NK-92 treated with Interleukin-12 subunit alpha and Interleukin-12 subunit beta, amount 100 ng/mL, for 24 hours (cell line): ENCODE results near the gene HSPA1A.
"Not testable (repeated sequence)": the region's sequence is repeated elsewhere in the genome, so short reads cannot be mapped to it uniquely, and the experiment has no call there.

ENCODE experiments used
- DNase-seq: peaks from one replicate; lab custom pipeline; 2025; lab: John Stamatoyannopoulos, UW

Gene HSPA1A

DNA sequence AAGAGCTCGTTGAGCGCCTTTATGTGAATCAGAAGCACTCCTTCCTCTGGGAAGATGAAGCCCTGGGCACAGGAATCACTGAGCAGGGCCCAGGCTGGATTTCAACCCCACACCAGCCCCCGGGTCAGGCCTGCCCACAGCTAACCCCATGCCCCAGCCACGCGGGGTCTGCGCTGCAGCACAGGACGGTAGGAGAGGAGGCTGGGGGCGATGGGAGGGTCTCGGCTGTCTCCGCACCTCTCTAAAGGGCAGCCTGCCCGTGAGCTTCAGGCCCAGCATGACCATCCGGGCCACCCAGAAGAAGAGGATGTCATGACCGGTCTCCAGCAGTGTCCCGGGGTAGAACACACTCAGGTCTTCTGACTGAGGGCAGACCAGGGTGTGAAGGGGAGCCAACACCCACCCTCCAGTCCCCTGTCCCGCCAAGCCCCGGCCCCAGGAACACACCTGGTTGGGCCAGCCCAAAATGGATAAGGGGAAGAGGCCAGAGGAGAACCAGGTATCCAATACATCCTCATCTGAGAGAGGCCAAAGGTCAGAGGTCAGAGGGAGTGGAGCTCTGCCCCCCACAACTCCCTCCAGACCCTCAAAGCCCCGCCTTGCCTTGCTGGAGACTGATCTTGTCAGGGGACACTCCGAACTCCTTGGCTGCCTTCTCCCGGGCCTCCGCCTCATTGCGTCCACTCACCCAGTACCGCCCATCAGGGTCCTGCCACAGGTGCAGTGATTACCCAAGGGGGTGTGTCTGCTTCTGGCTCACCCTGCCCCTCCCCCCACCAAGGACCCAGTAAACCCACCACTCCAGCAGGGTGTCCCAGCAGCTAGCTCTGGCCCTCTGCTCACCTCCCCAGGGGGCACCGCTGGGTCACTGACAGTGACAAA is 33.9 kb upstream of the HSPA1A start:
- DNase-seq: no peak

DNA sequence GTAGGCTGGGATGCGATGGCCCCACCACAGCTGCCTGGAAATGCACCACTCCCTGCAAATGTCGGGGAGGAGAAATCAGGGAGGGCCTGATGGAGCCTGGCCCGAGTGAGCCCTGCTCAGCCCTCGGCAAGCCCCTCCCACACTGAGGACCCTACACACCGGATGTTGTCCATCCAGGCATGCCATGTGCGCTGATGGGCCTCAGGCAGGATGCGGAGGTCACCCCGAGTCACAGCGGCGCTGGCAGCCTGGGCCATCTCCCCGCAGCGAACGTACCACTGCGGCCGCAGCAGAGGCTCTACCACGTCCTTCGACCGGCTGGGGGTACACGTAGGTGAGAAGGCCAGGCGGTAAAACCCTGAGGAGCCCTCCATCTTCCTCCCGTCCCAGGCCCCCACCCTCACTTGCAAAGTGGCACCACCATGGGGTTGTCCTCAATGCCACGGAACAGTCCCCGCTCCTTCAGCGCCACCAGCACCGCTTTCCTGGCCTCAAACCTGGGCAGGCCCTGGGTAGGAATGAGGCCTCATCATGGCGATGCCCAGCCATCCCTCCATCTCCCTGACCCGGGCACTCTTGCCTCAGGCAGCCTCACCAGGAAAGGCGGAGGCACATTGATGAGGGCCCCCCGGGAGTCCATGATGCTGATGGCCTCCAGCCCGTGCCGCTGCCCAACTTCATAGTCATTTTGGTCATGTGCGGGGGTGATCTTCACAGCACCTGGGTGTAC is 33.1 kb upstream of the HSPA1A start:
- DNase-seq: no peak

DNA sequence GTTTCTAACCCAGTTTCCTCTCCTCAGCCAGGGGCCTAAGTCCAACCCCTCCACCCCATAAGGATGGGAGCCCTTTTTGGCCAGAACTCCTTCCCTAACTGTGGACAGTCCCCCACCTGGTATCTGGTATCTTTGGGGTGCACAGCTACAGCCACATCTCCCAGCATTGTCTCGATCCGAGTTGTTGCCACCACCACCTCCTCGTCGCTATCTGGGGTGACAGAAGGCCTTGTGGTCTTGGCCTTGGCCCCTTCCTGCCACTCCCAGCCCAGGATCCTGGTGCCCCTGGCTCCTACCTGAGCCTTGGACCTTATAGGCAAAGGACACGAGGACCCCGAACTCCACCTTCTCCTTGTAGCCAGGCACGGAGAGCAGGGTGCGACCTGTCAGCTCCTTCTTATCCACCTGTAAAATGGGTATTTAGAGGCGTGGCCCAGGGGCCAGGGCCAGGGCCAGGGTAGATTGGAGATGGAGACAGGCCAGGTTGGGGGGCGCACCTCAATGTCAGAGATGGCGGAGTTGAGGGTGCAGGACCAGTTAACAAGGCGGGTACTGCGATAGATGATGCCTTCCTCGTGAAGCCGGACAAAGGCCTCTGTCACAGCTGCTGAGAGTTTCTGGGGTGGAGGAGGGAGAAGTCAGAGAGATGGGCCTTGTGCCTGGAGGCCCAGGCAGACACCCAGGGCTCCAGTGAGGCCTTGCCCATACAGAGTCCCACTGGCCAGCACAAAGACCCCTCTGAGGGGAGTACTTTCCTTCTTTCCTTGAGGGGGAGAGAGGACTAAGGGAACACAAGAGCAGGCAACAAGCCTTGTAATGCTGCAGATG is 31.0 kb upstream of the HSPA1A start:
- DNase-seq: no peak

DNA sequence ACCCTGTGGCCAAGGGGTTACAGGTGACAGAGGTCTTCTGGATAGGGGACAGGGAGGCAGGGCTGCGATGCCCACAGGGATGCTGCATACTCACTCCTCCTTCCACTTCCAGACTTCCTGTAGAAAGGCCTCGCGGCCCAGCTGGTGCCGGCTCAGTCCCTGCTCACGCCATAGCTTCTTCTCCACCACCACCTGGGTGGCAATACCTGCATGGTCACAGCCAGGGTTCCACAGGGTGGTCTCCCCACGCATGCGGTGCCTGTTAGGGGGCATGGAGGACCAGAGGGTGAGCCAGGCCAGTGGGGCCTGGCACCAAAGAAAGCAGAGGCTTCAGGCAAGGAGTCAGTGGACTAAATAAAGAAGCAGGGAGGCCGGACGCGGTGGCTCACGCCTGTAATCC is 29.9 kb upstream of the HSPA1A start:
- no peak for DNase-seq

DNA sequence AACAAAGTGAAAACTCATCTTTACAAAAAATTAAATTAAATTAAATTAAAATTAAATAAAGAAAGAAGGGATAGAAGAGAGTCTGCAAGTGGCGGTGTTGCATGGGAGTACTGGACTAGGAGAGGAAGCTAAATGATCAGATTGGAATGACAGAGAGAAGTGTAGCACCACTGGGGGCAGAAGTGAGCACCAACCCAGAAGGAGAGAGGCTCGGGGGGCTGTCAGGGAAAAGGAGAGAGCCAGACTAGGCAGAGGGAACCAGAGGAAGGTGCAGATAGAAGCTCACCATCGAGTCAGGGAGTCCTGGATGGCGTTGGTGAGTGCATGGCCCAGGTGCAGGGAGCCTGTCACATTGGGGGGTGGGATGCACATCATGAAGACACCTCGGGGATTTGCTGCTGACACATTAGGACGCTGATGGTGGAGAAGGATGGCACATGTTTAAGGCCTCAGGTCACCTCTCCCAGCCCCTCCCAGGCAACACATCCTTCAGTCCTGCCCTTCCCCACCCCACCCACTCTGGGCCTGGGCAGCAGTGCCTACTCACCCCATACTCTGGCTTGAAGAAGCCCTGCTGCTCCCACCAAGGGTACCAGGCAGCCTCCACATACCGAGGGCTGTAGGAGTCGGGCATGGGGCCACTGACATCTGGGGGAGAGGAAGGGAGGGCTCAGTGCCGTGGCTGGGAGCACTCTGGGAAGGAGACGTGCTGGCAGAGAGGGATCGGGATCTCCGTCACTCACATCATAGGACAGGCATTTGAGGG is 23.8 kb upstream of the HSPA1A start:
- DNase-seq: no peak

DNA sequence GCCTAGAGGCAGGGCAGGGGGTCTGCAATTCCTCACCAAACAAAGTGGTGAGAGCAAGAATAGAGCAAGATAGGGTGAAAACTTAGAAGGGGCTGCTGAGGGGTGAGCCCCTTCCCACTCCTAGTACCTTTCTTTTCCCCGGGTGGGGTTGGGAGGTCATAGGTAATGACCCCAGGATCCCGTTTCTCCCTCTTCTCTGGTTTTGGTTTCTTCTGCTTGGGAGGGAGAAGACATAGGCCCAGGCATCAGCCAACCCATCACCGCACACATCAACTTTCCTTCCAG is 23.3 kb upstream of the HSPA1A start:
- no peak for DNase-seq

DNA sequence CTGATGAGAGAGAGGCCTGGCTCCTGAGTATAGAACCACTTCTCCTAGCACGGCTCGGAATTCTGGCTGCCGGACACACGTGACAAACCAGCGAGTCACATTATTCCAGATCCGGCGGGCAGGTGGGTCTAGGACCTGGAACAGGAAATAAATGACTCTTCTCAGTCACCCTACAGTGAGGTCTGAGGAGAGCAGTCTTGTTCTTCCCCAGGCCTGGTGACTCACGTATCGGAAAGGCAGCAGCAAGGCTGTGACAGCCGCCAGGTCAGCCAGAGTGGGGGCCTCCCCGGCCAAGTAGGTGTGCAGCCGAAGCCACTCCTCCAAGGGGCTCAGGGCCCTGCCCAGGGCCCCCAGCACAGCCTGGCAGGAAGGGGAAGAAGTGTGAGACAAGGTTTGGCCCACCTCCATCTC is 22.6 kb upstream of the HSPA1A start:
- no peak for DNase-seq

GRCh38 chr6:31793927-31794245 is 21.5 kb upstream of the HSPA1A start:
- DNase-seq: not testable (repeated sequence)

DNA sequence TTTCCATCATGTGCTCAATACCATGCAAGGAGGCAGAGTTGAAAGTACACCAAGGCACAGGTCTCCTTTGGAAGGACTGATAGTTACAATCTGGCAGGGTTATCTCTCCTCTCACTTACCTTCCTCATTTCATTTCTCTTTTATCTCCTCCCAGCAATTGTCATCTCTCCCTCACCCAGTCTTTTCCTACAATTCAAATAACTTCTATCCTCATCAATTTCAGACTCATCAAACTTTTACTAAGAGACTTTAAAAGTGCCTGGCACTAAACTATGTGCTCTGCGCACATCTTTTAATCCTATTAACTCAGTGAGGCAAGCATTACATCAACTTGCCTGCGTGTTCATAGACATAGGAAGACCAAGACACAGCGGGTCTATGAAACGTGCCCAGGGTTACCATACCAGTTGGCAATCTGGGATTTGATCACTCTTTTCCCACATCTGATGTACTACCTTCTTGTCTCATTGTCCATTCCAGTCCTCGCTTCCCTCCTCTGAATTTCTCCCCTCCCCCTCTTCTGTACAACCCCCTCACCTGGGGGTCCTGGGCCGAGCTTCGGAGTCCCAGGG is 21.0 kb upstream of the HSPA1A start:
- DNase-seq: no peak

DNA sequence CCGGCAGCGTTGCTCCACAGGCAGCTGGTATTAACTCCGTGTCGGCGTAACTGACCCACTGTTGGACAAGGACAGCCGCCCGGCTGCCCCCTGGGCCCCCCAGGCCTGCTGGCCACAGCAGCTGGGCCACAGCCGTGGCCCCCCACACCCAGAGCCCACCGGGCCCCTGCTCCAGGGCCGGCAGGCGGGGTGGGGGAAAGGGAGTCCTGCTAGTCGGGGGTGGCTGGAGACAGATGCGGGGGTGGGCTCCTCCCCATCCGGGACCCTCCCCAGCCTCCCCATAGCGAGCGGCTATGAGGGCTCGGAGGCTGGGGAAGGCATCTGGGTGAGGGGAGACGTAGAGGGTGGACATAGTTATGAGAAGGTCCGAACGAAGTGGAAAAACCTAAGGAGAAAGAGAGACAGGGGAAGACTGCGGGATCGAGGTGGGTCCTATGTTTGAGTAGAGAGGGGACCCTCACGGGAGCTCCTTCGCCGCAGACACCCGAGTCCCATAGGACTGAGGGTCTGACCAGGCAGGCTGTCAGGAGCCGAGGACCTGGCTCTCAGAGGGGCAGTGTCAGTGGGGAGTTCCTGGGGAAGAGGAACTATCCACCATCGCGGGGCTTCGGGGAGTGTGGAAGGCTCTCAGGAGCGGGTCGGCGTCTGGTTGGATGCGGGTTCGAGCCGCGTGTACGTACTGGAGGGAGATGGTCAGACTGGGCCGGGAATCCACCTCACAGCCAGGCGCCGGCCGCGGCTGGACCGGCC is 20.3 kb upstream of the HSPA1A start:
- DNase-seq: no peak

DNA sequence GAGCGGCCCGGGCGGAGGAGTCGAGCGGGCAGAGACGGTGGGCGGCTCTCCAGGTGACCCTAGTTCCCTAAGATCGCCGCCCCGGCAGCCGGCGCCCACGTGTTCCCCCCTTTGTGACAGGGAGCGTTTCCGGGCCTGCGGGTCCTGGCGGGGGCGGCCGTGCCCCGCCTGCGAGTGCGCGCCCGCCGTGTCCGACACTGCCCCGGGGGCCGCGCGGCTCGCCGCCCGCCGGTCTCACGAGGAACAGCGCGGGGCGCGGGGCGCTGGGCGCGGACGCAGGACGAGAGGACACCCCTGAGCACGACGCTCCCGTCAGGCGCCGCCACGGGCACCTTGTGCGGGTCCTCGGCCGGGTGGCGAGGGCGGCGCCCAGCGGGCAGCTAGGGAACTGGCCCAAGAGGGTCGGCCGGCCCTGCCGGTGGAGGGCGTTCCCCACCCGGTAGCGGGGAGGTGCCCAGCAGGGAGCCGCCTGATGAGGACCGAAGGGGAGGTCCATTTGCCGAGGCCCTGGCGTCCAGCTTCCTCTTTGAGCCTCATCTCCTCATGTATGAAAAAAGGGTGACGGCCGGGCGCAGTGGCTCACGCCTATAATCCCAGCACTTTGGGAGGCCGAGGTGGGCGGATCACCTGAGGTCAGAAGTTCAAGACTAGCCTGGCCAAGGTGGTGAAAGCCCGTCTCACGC is 19.6 kb upstream of the HSPA1A start, which contains the start of gene VARS1:
Gene VARS1 (minus strand): TSS at position 137 of the 683 bp plus-strand sequence. CDS start 535 bp downstream, outside the sequence.
- DNase-seq: peak; percentile 79

DNA sequence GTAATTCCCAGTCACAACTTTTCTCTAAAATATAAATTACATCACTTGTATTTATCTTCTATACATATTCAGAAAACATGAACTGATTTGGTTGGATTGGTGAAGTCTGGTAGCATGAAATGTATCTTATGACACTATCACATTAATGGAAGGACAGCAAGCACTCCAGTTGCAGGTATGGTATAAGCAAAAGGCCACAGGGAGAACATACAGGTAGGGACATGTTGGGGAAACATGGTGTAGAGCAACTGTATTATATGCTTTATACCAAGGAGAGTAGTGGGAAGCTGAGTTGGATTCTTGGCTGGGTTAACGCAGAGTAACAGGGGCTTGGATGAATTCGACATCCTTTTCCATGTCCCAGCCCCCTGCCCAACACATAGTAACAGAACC is 18.4 kb upstream of the HSPA1A start:
- DNase-seq: no peak

DNA sequence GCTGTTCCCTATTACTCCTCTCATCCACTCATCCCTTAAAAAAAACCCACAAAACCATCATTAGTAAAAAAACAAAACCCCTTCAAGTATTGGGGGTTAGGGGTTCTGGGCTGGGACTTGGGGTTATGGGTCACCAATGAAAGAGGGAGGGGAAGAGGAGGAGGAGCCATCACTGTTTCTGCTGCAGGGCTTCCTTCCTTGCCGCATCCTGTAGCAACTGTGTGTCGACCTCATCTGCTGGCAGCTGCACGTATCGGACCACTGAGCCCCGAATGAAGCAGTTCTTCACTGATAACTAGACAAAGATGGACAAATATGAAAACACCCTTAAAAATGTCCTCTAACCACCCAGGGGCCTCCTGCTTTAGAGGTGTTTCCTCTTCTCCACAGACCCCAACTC is 17.8 kb upstream of the HSPA1A start:
- DNase-seq: no peak

- DNase-seq: no peak
Observed at GRCh38 chr6:31799781-31800180, 15.6 kb upstream of the HSPA1A start.

GRCh38 chr6:31801031-31801927 is 14.1 kb upstream of the HSPA1A start:
- DNase-seq: not testable (repeated sequence)

- DNase-seq: no peak
Observed at GRCh38 chr6:31805939-31806469, 9.3 kb upstream of the HSPA1A start.

DNA sequence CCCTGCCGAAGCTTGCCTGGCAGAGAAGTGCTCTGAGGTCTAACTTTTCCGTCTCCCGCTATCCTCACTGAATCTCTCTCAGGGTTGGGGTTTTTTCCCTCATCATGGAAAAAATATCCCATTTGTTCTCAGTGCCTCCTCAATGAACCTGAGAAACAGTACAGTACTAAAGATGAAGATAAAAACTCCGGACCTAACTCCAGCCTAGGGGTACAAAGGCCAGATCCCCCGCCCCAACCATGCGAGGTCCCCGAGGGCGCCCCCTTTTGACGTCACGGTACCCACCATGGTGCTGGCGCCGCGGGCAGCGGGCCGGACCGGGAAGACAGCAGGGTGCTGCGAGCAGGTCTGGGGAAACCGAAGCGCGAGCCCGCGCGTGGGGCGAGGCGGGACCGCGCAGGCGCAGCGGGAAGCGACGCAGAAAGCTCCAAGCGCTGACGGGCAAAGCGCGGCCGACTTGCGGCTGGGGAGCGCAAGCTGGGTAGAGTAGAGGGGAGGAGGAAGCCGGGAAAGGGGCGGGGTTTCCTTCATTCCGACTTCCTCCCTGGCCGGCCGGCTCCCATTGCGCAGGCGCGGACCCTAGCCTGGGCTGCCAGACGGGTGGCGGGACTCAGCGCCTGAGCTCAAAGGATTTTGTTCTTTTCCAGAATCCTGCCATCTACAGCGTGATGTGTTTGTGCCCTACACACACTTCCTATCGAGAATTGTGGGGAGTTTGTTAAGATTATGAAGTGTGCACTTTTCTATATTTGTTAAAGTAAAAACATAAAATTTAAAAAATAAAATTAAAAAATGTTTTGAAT is 8.7 kb upstream of the HSPA1A start, which contains the start of gene LSM2:
Gene LSM2 (minus strand): TSS at position 497 of the 803 bp plus-strand sequence. CDS start 209 bp downstream, at position 288.
- peak; percentile 98 for DNase-seq

DNA sequence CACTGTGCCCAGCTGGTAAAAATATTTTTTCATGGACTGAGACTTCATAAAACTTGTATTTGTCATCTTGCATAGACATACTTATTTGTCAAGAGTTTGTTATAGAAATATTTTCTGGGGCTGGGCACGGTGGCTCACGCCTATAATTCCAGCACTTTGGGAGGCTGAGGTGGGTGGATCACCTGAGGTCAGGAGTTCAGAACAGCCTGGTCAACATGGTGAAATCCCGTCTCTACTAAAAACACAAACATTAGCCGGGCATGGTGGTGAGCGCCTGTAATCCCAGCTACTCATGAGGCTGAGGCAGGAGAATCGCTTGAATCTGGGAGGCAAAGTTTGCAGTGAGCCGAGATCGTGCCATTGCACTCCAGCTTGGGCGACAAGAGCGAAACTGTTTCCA is 6.7 kb upstream of the HSPA1A start:
- DNase-seq: not testable (repeated sequence)
